Testis (tissue), 3 donors: ENCODE data around the gene CES4A. TPM values are rescaled to one million over a fixed set of nuclear protein-coding genes. Genes with fewer than 3 reads are reported as not detected.

Experiments used
- DNase-seq: peaks from one replicate; pipeline ENCODE4 v3.0.0-alpha.2; 2019
- H3K27ac ChIP-seq, 2 donors: fragments of 200-600 bp; sonication (generic); one replicate each; pipeline ENCODE4 v1.5.1; 2019
- H3K27me3 ChIP-seq: fragments of 200-600 bp; sonication (generic); one replicate; pipeline ENCODE4 v1.5.1; 2019
- H3K36me3 ChIP-seq: fragments of 200-600 bp; sonication (generic); one replicate; pipeline ENCODE4 v1.5.1; 2017; ENCODE audit warnings: low read depth; ENCODE audit errors: missing control alignments
- H3K4me1 ChIP-seq: fragments of 200-600 bp; sonication (generic); one replicate; pipeline ENCODE4 v1.5.1; 2019
- H3K4me3 ChIP-seq, 2 donors: fragments of 200-600 bp; sonication (generic); one replicate each; pipeline ENCODE4 v1.5.1; 2017 to 2019
- H3K9me3 ChIP-seq: fragments of 200-600 bp; sonication (generic); one replicate; pipeline ENCODE4 v1.5.1; 2017
- CTCF ChIP-seq, 3 experiments: fragments of 450-650 bp in 2 of 3; fragments of 200-600 bp in 1 of 3; sonication (generic) in 1 of 3; IDR thresholded peaks; one replicate each; pipeline ENCODE4 v1.5.1; 2016 to 2019; ENCODE audit warnings: antibody characterized with exemption in 3 of 3, mild to moderate bottlenecking in 2 of 3, moderate library complexity in 1 of 3
- POLR2A ChIP-seq: fragments of 450-650 bp; IDR thresholded peaks from one replicate; pipeline ENCODE4 v1.6.1; 2017; ENCODE audit warnings: antibody characterized with exemption, mild to moderate bottlenecking, moderate library complexity
- WGBS, 2 donors: methylation state at CpG; one replicate each; pipeline ENCODE4 v1.1.5; 2018; 5-methylcytosine and 5-hydroxymethylcytosine counted together
- intact Hi-C: fragments of 100-400 bp; cut with DNase I; formaldehyde crosslinking; loops from one replicate; pipeline ENCODE4 v1.15.1; 2023; ENCODE audit warnings: low total_unique reads
- polyA plus RNA-seq: library from polyadenylated mRNA; stranded (reverse); fragments of 350-450 nt; fragmentation: Illumina TruSeq; extraction: RNeasy Lipid Tissue Mini Kit (QIAGEN cat#74804); gene quantifications from one replicate; pipeline ENCODE4 v1.2.3, GENCODE V29; 2014; ENCODE audit warnings: low read depth, low replicate concordance; ENCODE audit not compliant: insufficient read depth
- total RNA-seq, 2 donors: library from RNA; depleted of rRNA; stranded (reverse); fragments of >200 nt; gene quantifications; one replicate each; pipeline ENCODE4 v1.2.3, GENCODE V29; 2016

CES4A gene
- total and polyA plus RNA-seq, 3 donors from 2014 or later, result 12.2 to 25.0 (median 17.0) TPM

DNA sequence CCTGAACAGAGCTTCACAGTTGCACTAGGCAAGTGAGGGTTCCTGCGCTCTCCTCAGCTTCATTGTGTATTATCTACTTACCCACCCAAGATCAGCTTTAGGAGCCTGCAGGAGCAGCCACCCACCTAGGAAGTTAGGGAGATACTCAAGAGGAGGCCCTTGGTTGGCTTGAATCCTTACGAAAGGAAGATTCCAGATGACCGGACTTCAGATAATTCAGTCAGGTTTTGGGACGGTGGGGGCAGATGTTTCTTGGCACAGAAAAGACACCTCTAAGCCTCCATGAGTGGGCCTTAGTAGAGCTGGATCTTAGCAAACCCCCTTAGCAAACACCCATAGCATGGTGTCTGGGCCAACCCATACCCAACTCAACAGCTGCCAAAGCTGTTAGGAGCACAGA lies 38.2 kb downstream of the CES4A start:
- H3K4me3 ChIP-seq, result no peak overlapping the region
- H3K36me3 ChIP-seq, result no peaks in the 10 kb centered on the region
- H3K9me3 ChIP-seq, result no peaks in the 10 kb centered on the region
- peak; percentile 12 for DNase-seq
- H3K4me1 ChIP-seq, result peaks cover 7% of the 10 kb centered on the region
- no peak overlapping the region for H3K27ac ChIP-seq
- no peak for TF ChIP-seq CTCF (IDR thresholded peaks at IDR 0.05)
- no peak for TF ChIP-seq POLR2A
- no peaks in the 10 kb centered on the region for H3K27me3 ChIP-seq
- 95 to 99% methylated on average over 4 of the region's 4 CpGs for WGBS, 2 donors
- intact Hi-C loops, result no loop called here

- peaks cover 7% of the 10 kb centered on the region for H3K4me1 ChIP-seq
- intact Hi-C loops, result no loop called here
- no peak for TF ChIP-seq CTCF (IDR thresholded peaks at IDR 0.05)
- no peak for TF ChIP-seq POLR2A
- H3K27me3 ChIP-seq, result no peaks in the 10 kb centered on the region
- no peak overlapping the region for H3K4me3 ChIP-seq
- no peaks in the 10 kb centered on the region for H3K9me3 ChIP-seq
- no peak overlapping the region for H3K27ac ChIP-seq
- 89 to 91% methylated on average over 6 of the region's 6 CpGs for WGBS, 2 donors
- H3K36me3 ChIP-seq, result no peaks in the 10 kb centered on the region
- DNase-seq, result peak; percentile 14
Measured at GRCh38 chr16:67027046-67027445, 38.7 kb downstream of the CES4A start.

DNA sequence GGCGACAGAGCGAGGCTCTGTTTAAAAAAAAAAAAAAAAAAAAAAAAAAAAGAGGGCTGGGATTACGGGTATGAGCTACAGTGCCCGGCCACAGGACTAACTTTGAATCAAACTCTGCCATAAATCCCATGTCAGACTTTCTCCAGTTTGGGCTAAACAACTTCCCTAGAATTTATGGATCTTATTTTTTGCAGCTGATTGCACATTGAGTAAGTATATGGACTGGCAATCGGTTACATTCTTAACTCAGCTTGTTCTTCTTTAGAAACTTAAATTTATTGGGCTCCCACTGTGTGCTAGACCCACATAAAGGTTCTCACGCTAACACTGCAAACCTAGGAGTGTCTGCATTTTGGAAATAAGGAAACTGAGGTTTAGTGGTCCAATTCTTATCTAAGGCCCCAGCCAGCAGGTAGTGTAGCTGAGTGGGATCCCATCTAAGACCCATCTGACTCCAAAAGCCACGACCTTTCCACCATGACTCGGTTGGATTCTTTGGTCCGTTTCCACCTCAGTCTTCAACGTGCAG lies 39.8 kb downstream of the CES4A start:
- TF ChIP-seq CTCF (IDR thresholded peaks at IDR 0.05) (no peak), POLR2A (no peak)
- 29 to 48% methylated on average over 7 to 10 of the region's 10 CpGs for WGBS, 2 donors
- peak overlapping the region; percentile 87 to 98 for H3K27ac ChIP-seq
- H3K36me3 ChIP-seq, result no peaks in the 10 kb centered on the region
- intact Hi-C loops, result no loop called here
- no peaks in the 10 kb centered on the region for H3K9me3 ChIP-seq
- DNase-seq, result peak; percentile 5
- peaks cover 7% of the 10 kb centered on the region for H3K4me1 ChIP-seq
- H3K4me3 ChIP-seq, result peak overlapping the region; percentile 65 to 77
- H3K27me3 ChIP-seq, result no peaks in the 10 kb centered on the region

DNA sequence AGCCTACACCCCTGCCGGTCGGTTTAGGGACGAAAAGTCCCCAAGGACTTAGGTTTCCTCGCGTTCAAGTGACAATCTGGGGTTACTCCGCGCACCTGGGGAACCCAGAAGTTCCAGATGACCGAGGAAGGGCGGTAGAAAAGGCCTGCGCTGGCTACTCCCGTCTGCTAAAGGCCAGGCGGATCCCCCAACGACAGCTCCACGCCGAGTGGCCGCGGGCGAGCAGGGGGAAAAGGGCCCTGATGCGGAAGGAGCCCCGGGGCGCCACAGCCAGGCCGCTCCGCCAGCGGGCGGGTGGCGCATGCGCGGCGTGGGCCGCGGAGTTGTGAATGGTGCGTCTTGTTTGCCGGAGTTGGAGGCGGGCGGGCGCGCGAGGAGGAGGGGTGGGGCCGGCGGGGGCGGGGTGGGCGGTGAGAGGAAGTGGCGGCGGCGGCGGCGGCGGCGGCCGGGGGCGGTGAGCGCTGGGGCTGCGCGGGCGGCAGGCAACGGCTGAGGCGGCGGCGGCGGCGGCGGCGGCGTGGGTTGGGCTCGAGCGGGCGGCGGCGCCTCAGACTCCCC lies 40.4 kb downstream of the CES4A start, which contains the start of gene CBFB:
Gene CBFB, plus strand, starts transcription at position 454 of the 558 bp plus-strand sequence. CDS start 259 bp downstream, outside the sequence.
- H3K4me3 ChIP-seq, result peak within 1 kb of the TSS; percentile 77 to 89
- H3K27ac ChIP-seq, result peak within 1 kb of the TSS; percentile 94 to 98
- TF ChIP-seq CTCF (IDR thresholded peaks at IDR 0.05) (no peak), POLR2A (no peak)
- H3K9me3 ChIP-seq, result no peaks in the 10 kb centered on the region
- peaks cover 7% of the 10 kb centered on the region for H3K4me1 ChIP-seq
- H3K36me3 ChIP-seq, result no peaks in the 10 kb centered on the region
- H3K27me3 ChIP-seq, result no peaks in the 10 kb centered on the region
- intact Hi-C loops, result no loop called here
- peak; percentile 95 for DNase-seq
- 0 to 1% methylated on average over 5 to 46 of the region's 69 CpGs for WGBS, 2 donors
